PC-3 (cell line): ENCODE measurements around the gene CYBA. TPM values are rescaled to one million over a fixed set of nuclear protein-coding genes. Genes with fewer than 3 reads are reported as not detected.

ENCODE experiments used
- ATAC-seq: fragments of 200-7000 bp; cut with Tn5 transposase; 2 replicates; pipeline ENCODE4 v1.9.1; 2020; ENCODE audit warnings: mild to moderate bottlenecking, moderate library complexity
- BruUV-seq: library from RNA; stranded (reverse); fragments of 400-500 nt; replicated peaks from 2 replicates; lab custom pipeline; 2021; lab: Mats Ljungman, UMichigan
- CTCF ChIA-PET: fragments of 300-600 bp; sonication (Branson Sonifier 250); formaldehyde crosslinking; loops from one replicate; lab custom pipeline; 2022; ENCODE audit warnings: antibody characterized with exemption; lab: Charles Lee
- POLR2A ChIA-PET: fragments of 300-600 bp; sonication (Branson Sonifier 250); formaldehyde crosslinking; loops from one replicate; lab custom pipeline; 2022; ENCODE audit warnings: antibody characterized with exemption; ENCODE audit not compliant: unreplicated experiment; lab: Charles Lee
- DNase-seq: peaks from one replicate; pipeline ENCODE4 v3.0.0-alpha.2; 2015
- H2AFZ ChIP-seq: fragments of 300-600 bp; sonication (generic); 2 replicates; pipeline ENCODE4 v1.6.0; 2016; ENCODE audit warnings: antibody characterized with exemption, low read length
- H3F3A ChIP-seq: fragments of 300-600 bp; sonication (generic); one replicate; pipeline ENCODE4 v1.6.0; 2017; ENCODE audit warnings: antibody characterized with exemption, low read length, control low read depth, mild to moderate bottlenecking; ENCODE audit not compliant: unreplicated experiment
- H3K27ac ChIP-seq: fragments of 300-600 bp; sonication (generic); 2 replicates; pipeline ENCODE4 v1.5.1; 2016; ENCODE audit warnings: mild to moderate bottlenecking, low read length
- H3K27me3 ChIP-seq: fragments of 300-600 bp; sonication (generic); 2 replicates; pipeline ENCODE4 v1.6.1; 2016; ENCODE audit warnings: low read length, mixed read lengths
- H3K36me3 ChIP-seq: fragments of 300-600 bp; sonication (generic); 2 replicates; pipeline ENCODE4 v1.6.1; 2016; ENCODE audit warnings: low read depth, mixed run types, low read length, mixed read lengths
- H3K4me1 ChIP-seq: fragments of 300-600 bp; sonication (generic); 2 replicates; pipeline ENCODE4 v1.5.1; 2016; ENCODE audit warnings: low read length; ENCODE audit not compliant: insufficient read depth
- H3K4me2 ChIP-seq: fragments of 300-600 bp; sonication (generic); 2 replicates; pipeline ENCODE4 v1.6.0; 2016; ENCODE audit warnings: low read length
- H3K4me3 ChIP-seq: fragments of 300-600 bp; sonication (generic); 2 replicates; pipeline ENCODE4 v1.5.1; 2016; ENCODE audit warnings: mild to moderate bottlenecking, low read length, mixed read lengths
- H3K79me2 ChIP-seq: fragments of 300-600 bp; sonication (generic); 2 replicates; pipeline ENCODE4 v1.6.1; 2017; ENCODE audit warnings: low read length, mixed read lengths
- H3K9ac ChIP-seq: fragments of 300-600 bp; sonication (generic); 2 replicates; pipeline ENCODE4 v1.6.0; 2016; ENCODE audit warnings: mild to moderate bottlenecking, low read length
- H3K9me2 ChIP-seq: fragments of 300-600 bp; sonication (generic); replicated peaks from 2 replicates; pipeline ENCODE4 v1.6.1; 2016; ENCODE audit warnings: mixed run types, low read length, mixed read lengths
- H3K9me3 ChIP-seq: fragments of 300-600 bp; sonication (generic); 2 replicates; pipeline ENCODE4 v1.6.1; 2016; ENCODE audit warnings: low read length, mixed read lengths
- H4K20me1 ChIP-seq: fragments of 300-600 bp; sonication (generic); 2 replicates; pipeline ENCODE4 v1.6.1; 2016; ENCODE audit warnings: low read length, mixed read lengths
- CTCF ChIP-seq: fragments of 300-600 bp; sonication (generic); conservative IDR thresholded peaks from 2 replicates; pipeline ENCODE4 v1.5.1; 2017; ENCODE audit warnings: antibody characterized with exemption, low read depth, mild to moderate bottlenecking, low read length
- EZH2 ChIP-seq: fragments of 300-600 bp; sonication (generic); IDR thresholded peaks from one replicate; pipeline ENCODE4 v1.6.1; 2017; ENCODE audit warnings: antibody characterized with exemption, mild to moderate bottlenecking, low read length; ENCODE audit not compliant: unreplicated experiment
- EZH2phosphoT487 ChIP-seq: fragments of 300-600 bp; sonication (generic); IDR thresholded peaks from 2 replicates; pipeline ENCODE4 v1.6.1; 2018; ENCODE audit warnings: mild to moderate bottlenecking, antibody characterized with exemption, low read length, borderline replicate concordance
- intact Hi-C: fragments of 100-400 bp; cut with micrococcal nuclease; formaldehyde crosslinking; loops from 2 replicates; pipeline ENCODE4 v1.9.0; 2023
- total RNA-seq: library from RNA; depleted of rRNA; stranded (reverse); fragments of >200 nt; gene quantifications from 2 replicates; pipeline ENCODE4 v1.2.3, GENCODE V29; 2014

Gene CYBA
- total RNA-seq, 1 experiment from 2014 or later: not detected

GRCh38 chr16:88662843-88663606, 12.2 kb upstream of the CYBA start, which contains the start of gene MVD:
TSS of gene MVD (minus strand) at chr16:88663091. CDS start at chr16:88663080, 11 bp downstream.
- POLR2A ChIA-PET: no interaction called here
- peak; percentile 99 for ATAC-seq
- TF ChIP-seq EZH2phosphoT487 (no peak), EZH2 (no peak), CTCF (0 out of 2 replicates have a peak, but pooled peaks have one; percentile 10)

GRCh38 chr16:88662222-88662842, 11.5 kb upstream of the CYBA start:
- no peaks in the 10 kb centered on the region for H3K9me3 ChIP-seq
- H3K27me3 ChIP-seq: no peaks in the 10 kb centered on the region
- POLR2A ChIA-PET: no interaction called here
- H3K4me2 ChIP-seq: peak overlapping the region; percentile 98
- DNase-seq (no peak), ATAC-seq (no peak)
- H3K4me3 ChIP-seq: peak overlapping the region; percentile 88
- no peaks in the 10 kb centered on the region for H3K9me2 ChIP-seq
- H3K27ac ChIP-seq: peak overlapping the region; percentile 70
- 0 out of 2 replicates have a peak, but pooled peaks cover 3% of the 10 kb centered on the region for H4K20me1 ChIP-seq
- intact Hi-C loops: no loop called here
- peaks cover 18% of the 10 kb centered on the region for H3K79me2 ChIP-seq
- H3K9ac ChIP-seq: peak overlapping the region; percentile 95
- no peaks in the 10 kb centered on the region for H3F3A ChIP-seq
- H2AFZ ChIP-seq: peak overlapping the region; percentile 86
- CTCF ChIA-PET: no interaction called here
- H3K36me3 ChIP-seq: no peaks in the 10 kb centered on the region
- no peaks in the 10 kb centered on the region; the same call in 1 of the 2 replicates for H3K4me1 ChIP-seq
- BruUV-seq: TSS peak; percentile 74
- TF ChIP-seq CTCF (no peak), EZH2 (no peak), EZH2phosphoT487 (no peak)

More at GRCh38 chr16:88662843-88663606, 12.2 kb upstream of the CYBA start, which contains the start of gene MVD:
- no peaks in the 10 kb centered on the region for H3K27me3 ChIP-seq
- H3K4me3 ChIP-seq: peak within 1 kb of the TSS; percentile 88
- no peaks in the 10 kb centered on the region; the same call in 1 of the 2 replicates for H3K4me1 ChIP-seq
- H3K9ac ChIP-seq: peak within 1 kb of the TSS; percentile 95
- BruUV-seq: no TSS peak
- CTCF ChIA-PET: no interaction called here
- H3K9me3 ChIP-seq: no peaks in the 10 kb centered on the region
- peak within 1 kb of the TSS; percentile 89 for H2AFZ ChIP-seq
- no peaks in the 10 kb centered on the region for H3F3A ChIP-seq
- H3K36me3 ChIP-seq: no peaks in the 10 kb centered on the region
- H3K4me2 ChIP-seq: peak within 1 kb of the TSS; percentile 98
- intact Hi-C loops: loop anchor here (1.0 kb wide), 1 partner anchor 23 kb away; the partner anchor contains the start of gene SNAI3
- peak; percentile 94 for DNase-seq
- H3K27ac ChIP-seq: peak within 1 kb of the TSS; percentile 70
- no peaks in the 10 kb centered on the region for H3K9me2 ChIP-seq
- H4K20me1 ChIP-seq: 0 out of 2 replicates have a peak, but pooled peaks cover 3% of the 10 kb centered on the region
- peaks cover 18% of the 10 kb centered on the region for H3K79me2 ChIP-seq
